DND-41 (cell line): Measurements from ENCODE around the gene EMP1.
A peak's percentile ranks its signal among the peaks of the same experiment; 100 is the strongest.

Experiments used
- ATAC-seq: fragments of 200-7000 bp; cut with Tn5 transposase; 3 replicates; pipeline ENCODE4 v1.9.1; 2021; ENCODE audit warnings: low read depth; ENCODE audit not compliant: insufficient read depth
- DNase-seq: peaks from one replicate; pipeline ENCODE4 v3.0.0-alpha.2; 2020
- H2AFZ ChIP-seq: 2 replicates; pipeline ENCODE4 v1.6.0; 2012; ENCODE audit warnings: low read depth, low read length
- H3K27ac ChIP-seq: 2 replicates; pipeline ENCODE4 v1.5.1; 2012; ENCODE audit warnings: low read length, inconsistent platforms
- H3K27me3 ChIP-seq: fragments of 200-600 bp; sonication (generic); 2 replicates; pipeline ENCODE4 v1.6.0; 2012; ENCODE audit warnings: low read length, mild to moderate bottlenecking, inconsistent platforms; ENCODE audit not compliant: insufficient read depth, poor library complexity
- H3K36me3 ChIP-seq: 2 replicates; pipeline ENCODE4 v1.5.1; 2012; ENCODE audit warnings: low read length, inconsistent platforms; ENCODE audit not compliant: insufficient read depth
- H3K4me1 ChIP-seq: 2 replicates; pipeline ENCODE4 v1.5.1; 2012; ENCODE audit warnings: mild to moderate bottlenecking, low read length; ENCODE audit not compliant: insufficient read depth
- H3K4me2 ChIP-seq: 2 replicates; pipeline ENCODE4 v1.6.0; 2012; ENCODE audit warnings: mild to moderate bottlenecking, moderate library complexity, low read length, inconsistent platforms; ENCODE audit not compliant: insufficient read depth
- H3K4me3 ChIP-seq, 2 experiments: fragments of 200-600 bp in 1 of 2; shearing (Covaris generic) in 1 of 2; 2 replicates each; pipeline ENCODE4 v1.5.1; 2012 to 2016; ENCODE audit warnings: inconsistent platforms in 2 of 2, low read length in 2 of 2, mild to moderate bottlenecking in 2 of 2, low read depth in 1 of 2, moderate library complexity in 1 of 2
- H3K79me2 ChIP-seq: 2 replicates; pipeline ENCODE4 v1.6.0; 2012; ENCODE audit warnings: low read length, inconsistent platforms; ENCODE audit not compliant: insufficient read depth
- H3K9ac ChIP-seq: 2 replicates; pipeline ENCODE4 v1.6.0; 2012; ENCODE audit warnings: low read depth, mild to moderate bottlenecking, inconsistent platforms, low read length, moderate library complexity
- H3K9me3 ChIP-seq: 2 replicates; pipeline ENCODE4 v1.5.1; 2012; ENCODE audit warnings: low read length, moderate library complexity, mild to moderate bottlenecking, inconsistent platforms; ENCODE audit not compliant: insufficient read depth, severe bottlenecking
- H4K20me1 ChIP-seq: 2 replicates; pipeline ENCODE4 v1.6.0; 2012; ENCODE audit warnings: low read length; ENCODE audit not compliant: insufficient read depth
- EZH2 ChIP-seq: IDR thresholded peaks from 3 replicates; pipeline ENCODE4 v1.6.1; 2012; ENCODE audit warnings: borderline replicate concordance, low read depth, mild to moderate bottlenecking, moderate library complexity, low read length, inconsistent platforms; ENCODE audit not compliant: severe bottlenecking
- TF ChIP-seq, protein P1 (sequence below): IDR thresholded peaks from 2 replicates; pipeline ENCODE4 v1.5.1; 2012; ENCODE audit warnings: borderline replicate concordance, low read length, moderate library complexity, mild to moderate bottlenecking; ENCODE audit not compliant: poor library complexity, severe bottlenecking; ENCODE audit errors: extremely low read depth

Gene EMP1

DNA sequence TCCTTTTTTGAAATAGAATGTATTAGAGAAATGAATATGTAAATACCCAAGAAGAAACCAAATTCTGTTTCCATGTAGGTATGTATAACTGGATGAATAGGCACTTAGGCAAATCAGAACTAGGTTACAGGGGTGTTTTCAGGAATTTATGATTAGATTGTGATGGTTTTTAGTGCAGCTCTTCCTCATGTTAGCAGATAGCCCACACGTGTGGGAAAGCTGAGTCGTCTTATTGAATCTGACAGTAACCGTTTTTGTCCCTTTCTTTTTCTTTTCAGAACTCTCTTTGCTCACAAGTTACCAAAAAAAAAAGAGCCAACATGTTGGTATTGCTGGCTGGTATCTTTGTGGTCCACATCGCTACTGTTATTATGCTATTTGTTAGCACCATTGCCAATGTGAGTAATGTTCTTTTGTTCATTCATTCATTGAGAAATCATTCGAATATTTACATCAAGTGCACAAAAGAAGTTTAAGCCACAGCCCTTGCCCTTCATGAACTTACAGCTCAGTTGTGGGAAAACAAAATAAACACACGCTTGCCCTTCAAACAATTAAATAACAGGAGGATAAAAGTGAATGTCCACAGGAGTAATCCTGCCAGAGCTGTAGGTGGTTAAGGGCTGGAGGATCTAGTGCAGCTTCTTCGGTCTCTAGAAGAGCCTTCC lies 14.8 kb downstream of the EMP1 start:
- DNase-seq (no peak), ATAC-seq (no peak)
- Histone ChIP-seq H3K79me2 (no peaks in the 10 kb centered on the region), H3K27ac (no peak overlapping the region), H3K9me3 (no peaks in the 10 kb centered on the region), H3K9ac (no peak overlapping the region), H3K36me3 (no peaks in the 10 kb centered on the region), H3K27me3 (peaks cover 9% of the 10 kb centered on the region), H3K4me1 (peaks cover 4% of the 10 kb centered on the region; the same call in 1 of the 2 replicates), H2AFZ (peak overlapping the region; percentile 23; the same call in 1 of the 2 replicates), H4K20me1 (no peaks in the 10 kb centered on the region), H3K4me2 (no peak overlapping the region), H3K4me3 (no peak overlapping the region)
- no peak for TF ChIP-seq EZH2
- TF ChIP-seq, protein P1, sequence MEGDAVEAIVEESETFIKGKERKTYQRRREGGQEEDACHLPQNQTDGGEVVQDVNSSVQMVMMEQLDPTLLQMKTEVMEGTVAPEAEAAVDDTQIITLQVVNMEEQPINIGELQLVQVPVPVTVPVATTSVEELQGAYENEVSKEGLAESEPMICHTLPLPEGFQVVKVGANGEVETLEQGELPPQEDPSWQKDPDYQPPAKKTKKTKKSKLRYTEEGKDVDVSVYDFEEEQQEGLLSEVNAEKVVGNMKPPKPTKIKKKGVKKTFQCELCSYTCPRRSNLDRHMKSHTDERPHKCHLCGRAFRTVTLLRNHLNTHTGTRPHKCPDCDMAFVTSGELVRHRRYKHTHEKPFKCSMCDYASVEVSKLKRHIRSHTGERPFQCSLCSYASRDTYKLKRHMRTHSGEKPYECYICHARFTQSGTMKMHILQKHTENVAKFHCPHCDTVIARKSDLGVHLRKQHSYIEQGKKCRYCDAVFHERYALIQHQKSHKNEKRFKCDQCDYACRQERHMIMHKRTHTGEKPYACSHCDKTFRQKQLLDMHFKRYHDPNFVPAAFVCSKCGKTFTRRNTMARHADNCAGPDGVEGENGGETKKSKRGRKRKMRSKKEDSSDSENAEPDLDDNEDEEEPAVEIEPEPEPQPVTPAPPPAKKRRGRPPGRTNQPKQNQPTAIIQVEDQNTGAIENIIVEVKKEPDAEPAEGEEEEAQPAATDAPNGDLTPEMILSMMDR: no peak

DNA sequence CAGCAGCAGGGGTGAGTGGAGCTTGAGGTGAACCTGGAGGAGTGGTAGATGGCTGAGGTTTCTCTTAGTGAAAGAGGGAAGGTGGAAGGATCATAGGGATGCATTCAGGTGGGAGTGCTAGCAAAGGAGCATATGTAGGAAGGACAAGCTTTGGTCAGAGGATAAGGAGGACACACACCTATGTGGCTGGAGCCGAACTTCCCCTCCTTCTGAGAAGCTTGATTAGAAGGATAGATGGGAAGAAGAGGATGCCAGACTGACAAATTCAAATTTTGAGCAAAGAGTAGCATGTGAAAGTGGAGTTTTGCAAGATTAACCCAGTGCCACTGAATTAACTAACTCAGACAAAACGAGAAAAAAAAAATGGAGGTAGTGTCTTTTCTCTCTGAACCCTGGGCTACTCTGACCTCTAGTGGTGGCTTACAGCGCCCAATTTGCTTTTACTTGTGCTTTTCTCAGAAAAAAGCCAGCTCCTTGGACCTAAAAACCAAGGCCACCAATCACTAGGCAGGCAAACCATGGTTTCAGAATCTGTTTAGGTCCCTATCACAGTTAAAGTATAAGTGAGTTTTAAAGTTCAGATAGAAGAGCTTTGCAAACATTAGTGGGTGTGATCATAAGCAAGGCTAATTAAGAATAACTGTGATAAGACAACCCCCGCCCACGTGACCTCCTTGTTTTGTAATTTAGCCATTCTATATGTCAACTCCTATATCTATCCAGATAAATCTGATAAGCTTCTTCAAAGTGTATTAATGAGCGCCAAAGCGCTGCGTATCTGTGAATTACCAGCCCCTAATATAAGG lies 15.5 kb downstream of the EMP1 start:
- Histone ChIP-seq H3K9ac (no peak overlapping the region), H3K4me2 (no peak overlapping the region), H3K4me3 (no peak overlapping the region), H4K20me1 (no peaks in the 10 kb centered on the region), H3K79me2 (no peaks in the 10 kb centered on the region), H3K4me1 (peaks cover 4% of the 10 kb centered on the region; the same call in 1 of the 2 replicates), H2AFZ (peak overlapping the region; percentile 23; the same call in 1 of the 2 replicates), H3K36me3 (no peaks in the 10 kb centered on the region), H3K9me3 (no peaks in the 10 kb centered on the region), H3K27ac (no peak overlapping the region), H3K27me3 (peaks cover 9% of the 10 kb centered on the region)
- DNase-seq (peak; percentile 66), ATAC-seq (peak; percentile 60; the same call in 2 of the 3 replicates)
- TF ChIP-seq, protein P1: peak; percentile 85
- no peak for TF ChIP-seq EZH2

DNA sequence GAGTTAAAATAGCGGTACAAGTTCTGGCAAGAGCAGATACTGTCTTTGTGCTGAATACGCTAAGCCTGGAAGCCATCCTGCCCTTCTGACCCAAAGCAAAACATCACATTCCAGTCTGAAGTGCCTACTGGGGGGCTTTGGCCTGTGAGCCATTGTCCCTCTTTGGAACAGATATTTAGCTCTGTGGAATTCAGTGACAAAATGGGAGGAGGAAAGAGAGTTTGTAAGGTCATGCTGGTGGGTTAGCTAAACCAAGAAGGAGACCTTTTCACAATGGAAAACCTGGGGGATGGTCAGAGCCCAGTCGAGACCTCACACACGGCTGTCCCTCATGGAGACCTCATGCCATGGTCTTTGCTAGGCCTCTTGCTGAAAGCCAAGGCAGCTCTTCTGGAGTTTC lies 18.5 kb downstream of the EMP1 start:
- no peak overlapping the region for H3K27ac ChIP-seq
- TF ChIP-seq EZH2: no peak
- TF ChIP-seq, protein P1: no peak
- H4K20me1 ChIP-seq: no peaks in the 10 kb centered on the region
- no peak for ATAC-seq
- H3K9ac ChIP-seq: no peak overlapping the region
- no peak overlapping the region for H3K4me3 ChIP-seq
- H3K9me3 ChIP-seq: no peaks in the 10 kb centered on the region
- no peak for DNase-seq
- H2AFZ ChIP-seq: no peak overlapping the region
- peaks cover 6% of the 10 kb centered on the region for H3K27me3 ChIP-seq
- H3K4me2 ChIP-seq: no peak overlapping the region
- H3K79me2 ChIP-seq: no peaks in the 10 kb centered on the region
- H3K4me1 ChIP-seq: peaks cover 4% of the 10 kb centered on the region; the same call in 1 of the 2 replicates
- H3K36me3 ChIP-seq: no peaks in the 10 kb centered on the region
